RPMI8226 (cell line): Measurements from ENCODE around the gene GUF1.
A peak's percentile ranks its signal among the peaks of the same experiment; 100 is the strongest.
"Not testable (repeated sequence)": the region's sequence is repeated elsewhere in the genome, so short reads cannot be mapped to it uniquely, and the experiment has no call there.

Experiments used
- DNase-seq: peaks from one replicate; pipeline ENCODE4 v3.0.0-alpha.2; 2015

Gene GUF1

DNA sequence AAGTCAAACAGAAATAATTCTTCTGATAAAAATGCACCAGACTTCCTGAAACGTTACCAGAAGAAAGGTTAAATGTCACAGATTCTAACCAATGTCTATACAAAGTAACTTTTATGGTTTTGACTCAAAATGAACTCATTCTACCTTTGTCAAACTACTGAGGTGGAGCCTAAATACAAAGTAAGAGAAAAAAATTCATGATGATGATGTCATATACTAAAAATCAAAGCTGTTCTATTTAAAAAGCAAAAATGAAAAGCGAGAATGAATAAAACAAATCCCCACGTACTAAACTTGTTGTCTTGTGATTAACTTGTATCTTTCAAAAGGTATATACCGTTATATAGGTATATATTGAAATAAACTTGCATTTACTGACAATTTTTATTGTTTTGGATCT, 26.5 kb downstream of the GUF1 start:
- DNase-seq = no peak

DNA sequence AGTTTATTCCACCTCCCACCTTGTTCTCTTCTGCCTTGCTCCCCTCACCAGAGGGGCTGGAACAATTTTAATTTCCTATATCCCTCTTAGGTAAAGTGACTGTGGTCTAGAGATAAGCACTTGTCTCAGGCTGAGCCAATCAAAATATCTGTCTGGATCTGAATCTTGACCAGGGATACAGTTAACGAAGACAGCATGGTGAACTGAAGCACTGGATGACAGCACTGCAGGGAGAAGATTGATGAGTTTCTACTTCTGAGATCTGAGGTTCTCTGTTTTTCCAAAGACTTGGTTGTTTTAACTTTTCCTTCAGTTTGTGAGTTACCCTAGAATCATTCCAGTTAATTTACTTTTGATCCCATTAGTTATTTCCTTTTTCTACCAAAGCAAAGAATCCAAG, 34.9 kb downstream of the GUF1 start:
- no peak for DNase-seq

DNA sequence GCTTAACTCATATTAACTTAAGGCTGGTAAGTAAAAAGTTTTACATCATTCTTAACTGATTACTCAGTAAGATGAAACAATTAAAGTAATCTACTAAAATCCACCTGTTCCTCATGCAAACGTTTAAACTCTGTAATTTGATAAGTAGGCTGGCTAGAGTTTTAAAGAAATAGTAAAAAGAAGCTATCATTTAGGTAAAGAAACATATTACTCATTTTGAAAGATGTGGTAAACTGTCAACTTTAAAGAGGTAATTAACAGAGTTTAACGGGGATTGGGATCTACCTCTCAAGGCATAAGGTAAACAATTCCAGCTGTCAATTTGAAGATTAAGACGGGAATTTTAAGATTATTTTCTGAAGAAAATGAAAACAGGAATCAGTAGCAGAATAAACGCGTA, 38.4 kb downstream of the GUF1 start:
- DNase-seq = no peak

DNA sequence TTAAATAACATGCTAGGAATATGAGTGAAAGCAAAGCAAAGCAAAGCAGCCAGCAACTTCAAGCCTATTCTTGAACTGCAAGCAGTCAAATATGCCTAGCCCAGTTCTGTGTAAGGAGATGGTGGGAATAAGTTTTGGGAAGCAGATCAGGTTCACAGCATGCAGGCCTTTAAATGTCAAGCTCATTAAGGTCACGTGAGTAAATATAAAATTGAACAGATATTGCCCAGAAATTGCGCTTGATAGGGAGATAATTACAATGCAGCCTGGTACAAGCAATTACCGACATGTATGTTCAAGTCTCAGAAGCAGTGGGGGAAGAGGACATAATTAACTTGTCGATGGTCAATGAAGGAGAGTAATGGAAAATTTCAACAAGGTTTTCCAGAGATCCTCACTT, 42.2 kb downstream of the GUF1 start:
- DNase-seq = no peak

DNA sequence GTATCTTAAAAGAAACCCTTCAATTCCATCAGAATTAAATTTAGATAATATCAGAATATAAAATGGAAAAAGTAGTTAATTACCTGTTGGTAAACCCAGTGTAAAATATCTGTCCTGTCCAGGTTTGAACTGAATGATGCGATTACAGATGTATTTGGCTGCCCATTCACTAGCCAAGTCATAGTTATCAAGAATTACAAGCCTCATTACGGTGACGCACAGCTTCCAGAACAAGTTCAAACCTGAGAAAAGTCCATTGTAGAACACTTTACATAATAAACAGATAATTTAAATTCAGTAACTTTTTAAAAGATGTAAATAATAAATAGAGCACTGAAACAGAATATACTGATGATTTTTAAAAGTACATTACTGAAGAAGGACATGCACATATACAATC, 43.8 kb downstream of the GUF1 start:
- no peak for DNase-seq

DNA sequence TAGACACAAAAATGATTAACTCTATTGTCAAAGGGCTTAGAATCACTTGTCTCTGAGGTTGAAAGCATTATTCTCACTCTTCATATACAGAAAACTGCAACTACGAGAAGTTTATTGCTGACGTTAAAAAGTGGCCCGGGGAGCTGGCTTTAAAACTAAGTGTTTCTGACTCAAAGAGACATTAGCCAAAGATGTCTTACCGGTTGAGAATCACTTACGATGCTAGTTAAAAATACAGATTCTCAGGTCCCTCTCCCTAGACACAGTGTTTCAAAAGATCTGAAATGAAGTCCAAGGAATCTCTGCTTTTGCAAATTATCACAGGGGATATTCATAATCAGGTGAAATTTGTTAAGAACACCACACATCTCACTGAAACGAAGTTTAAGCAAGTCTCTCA, 46.9 kb downstream of the GUF1 start:
- DNase-seq = peak; percentile 18

DNA sequence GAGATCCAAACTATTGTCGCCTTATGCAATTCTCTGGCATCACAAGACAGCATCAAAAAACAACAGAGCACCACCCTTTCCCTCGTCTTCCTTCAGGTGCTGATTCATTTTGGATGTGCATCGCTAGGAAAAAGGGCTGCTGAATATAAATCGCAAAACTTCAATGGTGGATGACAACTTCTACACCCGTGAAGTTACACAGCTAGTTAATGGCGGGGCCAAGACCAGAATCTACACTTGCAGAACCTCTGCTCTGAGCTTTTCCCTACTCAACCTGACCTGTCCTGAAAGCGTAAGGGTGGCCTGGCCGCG, 47.5 kb downstream of the GUF1 start:
- DNase-seq = no peak

DNA sequence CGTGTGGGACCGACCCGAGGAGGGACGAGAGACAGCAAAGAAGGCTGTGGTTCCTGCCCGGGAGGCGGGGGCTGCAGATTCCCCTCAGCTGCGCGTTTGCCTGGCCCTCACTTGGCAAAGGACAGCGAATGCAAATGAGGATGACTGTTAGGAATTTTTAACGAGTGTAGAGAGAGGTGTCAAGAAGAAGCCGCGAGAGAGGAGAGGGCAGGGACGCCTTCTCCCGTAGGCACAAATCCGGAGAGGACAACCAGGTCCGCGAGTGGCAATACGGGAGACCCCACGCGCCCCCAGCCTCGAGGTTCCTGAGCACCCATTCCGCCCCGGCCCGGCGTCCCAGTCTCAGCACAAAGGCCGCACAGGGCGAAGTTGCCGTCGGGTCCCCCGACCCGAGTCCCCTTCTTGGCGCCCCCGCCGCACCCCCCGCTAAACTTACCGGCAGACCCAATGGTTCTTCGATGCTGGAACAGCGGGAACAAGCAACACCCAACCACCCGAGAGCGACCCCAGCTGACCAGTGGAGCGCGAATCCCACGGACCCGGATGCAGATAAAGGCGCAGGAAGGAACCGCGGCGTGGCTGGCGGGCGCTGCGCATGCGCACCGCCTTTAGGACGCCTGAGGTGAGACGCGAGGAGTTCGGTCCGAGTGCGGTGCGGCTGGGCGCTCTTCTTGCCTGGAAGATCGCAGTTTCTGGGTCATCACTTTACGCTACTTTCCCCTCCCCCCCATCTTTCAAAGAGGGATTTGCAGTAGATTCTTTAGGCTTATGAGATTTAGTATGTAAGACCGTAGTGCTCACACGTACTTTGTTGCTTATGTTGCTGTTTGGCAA, 48.0 kb downstream of the GUF1 start, which contains the start of gene GNPDA2:
GNPDA2 (minus strand) TSS at position 519 of the 834 bp plus-strand sequence. CDS start 4,349 bp downstream, outside the sequence.
- DNase-seq = peak; percentile 87

DNA sequence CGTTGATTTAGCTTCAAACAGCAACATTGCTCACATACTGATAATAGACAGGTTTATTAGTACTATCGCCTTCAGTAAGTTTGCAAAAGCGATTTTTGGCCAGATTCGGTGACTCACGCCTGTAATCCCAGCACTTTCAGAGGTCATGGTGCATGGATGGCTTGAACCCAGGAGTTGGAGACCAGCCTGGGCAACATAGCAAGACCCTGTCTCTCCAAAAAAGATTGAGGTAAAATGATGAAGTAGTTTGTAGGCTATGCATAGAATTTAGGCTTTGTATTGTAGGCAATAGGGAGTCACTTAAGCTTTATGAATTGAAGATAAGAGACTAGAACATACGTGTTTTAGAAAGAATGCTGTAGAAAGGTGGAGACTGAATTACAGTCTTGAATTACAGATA, 49.3 kb downstream of the GUF1 start:
- DNase-seq = no peak

DNA sequence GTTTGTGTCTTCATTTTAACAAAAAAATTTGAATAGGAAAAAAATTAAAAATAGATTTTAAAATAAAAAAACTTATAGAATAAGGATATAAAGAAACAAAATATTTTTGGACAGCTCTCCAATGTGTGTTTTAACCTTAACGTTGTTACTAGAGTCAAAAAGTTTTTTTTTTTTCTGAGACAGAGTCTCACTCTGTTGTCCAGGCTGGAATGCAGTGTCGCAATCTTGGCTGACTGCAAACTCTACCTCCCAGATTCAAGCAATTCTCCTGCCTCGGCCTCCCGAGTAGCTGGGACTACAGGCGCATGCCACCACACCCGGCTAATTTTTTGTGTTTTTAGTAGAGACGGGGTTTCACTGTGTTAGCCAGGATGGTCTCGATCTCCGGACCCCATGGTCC, 50.5 kb downstream of the GUF1 start:
- not testable (repeated sequence) for DNase-seq

DNA sequence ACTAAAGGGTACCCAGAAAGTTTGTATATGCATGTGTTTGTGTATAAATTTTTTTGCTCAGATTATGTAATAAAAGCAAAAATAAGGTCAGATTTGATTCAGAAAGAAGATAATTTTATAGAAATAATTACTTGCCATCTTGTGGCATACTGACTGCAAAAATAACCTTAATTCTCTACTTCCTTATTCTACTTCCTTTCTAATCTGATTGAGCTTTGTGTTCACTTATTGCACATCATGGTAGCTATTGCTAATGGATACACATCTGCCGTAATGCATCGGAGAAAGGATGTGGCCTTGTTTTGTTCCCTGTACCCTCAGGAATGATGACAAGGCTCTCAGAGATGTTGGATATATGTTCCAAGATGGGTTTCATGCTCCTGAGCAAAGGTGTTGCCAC, 58.7 kb downstream of the GUF1 start:
- DNase-seq = no peak

DNA sequence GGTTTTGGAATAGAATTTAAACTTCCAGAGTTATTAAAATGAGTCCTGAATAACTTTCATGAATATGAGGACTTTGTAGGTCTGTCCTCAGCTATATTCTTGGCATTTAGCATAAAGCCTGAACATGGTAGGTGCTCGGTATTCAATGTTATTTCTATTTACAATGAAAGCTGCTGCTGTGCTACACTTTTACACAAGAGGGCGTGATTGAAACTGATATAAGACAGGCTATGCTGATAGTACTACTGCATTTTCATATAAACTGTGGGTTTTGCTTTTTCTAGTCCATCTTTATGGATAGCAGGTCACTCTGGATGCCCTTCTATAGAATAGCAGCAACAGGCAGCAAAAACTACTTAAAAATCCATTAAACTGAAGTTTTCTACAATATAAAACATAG, 60.4 kb downstream of the GUF1 start:
- DNase-seq = no peak

DNA sequence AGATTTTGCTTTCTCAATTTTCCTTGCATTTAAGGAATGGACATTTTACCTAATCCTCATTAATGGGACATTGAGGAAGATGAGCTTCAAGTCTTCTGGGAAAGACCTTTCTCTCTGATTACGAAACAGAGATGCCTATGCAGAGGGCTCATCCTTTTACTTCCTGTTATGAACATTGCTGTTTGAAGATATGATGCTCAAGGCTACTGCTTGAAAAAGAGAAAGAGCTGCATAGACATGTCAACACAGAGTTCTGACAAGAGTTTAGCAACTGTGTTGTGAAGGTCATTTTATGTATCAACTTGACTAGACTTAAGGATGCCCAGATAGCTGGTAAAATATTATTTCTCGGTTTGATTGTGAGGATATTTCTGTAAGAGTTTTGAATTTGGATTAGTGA, 62.0 kb downstream of the GUF1 start:
- no peak for DNase-seq
